ENCODE results near the gene RNGTT. TPM values are rescaled to one million over a fixed set of nuclear protein-coding genes. Genes with fewer than 3 reads are reported as not detected.

The RNGTT gene
- total RNA-seq, 3 donors from 2014 or later, result 8.4 to 11.6 (median 9.4) TPM

DNA sequence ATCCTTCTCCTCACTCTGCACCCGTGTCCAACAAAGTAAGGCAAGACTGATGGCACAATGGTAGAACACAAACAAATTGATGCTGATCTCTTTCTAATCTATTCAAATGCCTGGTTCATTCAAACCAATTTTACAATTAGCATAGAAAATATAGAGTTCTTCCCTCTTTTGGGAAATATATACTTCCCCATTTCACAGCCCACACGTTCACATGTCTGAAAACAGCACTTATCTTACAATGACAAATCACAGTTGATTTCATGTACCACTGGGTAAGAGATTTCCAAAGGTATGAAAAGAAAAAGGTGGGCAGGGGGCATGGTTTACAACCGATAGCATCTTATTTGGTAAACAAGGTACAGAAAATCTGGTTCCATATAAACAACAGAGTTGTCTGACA, 137.6 kb downstream of the RNGTT start:
- TF ChIP-seq, protein P1, sequence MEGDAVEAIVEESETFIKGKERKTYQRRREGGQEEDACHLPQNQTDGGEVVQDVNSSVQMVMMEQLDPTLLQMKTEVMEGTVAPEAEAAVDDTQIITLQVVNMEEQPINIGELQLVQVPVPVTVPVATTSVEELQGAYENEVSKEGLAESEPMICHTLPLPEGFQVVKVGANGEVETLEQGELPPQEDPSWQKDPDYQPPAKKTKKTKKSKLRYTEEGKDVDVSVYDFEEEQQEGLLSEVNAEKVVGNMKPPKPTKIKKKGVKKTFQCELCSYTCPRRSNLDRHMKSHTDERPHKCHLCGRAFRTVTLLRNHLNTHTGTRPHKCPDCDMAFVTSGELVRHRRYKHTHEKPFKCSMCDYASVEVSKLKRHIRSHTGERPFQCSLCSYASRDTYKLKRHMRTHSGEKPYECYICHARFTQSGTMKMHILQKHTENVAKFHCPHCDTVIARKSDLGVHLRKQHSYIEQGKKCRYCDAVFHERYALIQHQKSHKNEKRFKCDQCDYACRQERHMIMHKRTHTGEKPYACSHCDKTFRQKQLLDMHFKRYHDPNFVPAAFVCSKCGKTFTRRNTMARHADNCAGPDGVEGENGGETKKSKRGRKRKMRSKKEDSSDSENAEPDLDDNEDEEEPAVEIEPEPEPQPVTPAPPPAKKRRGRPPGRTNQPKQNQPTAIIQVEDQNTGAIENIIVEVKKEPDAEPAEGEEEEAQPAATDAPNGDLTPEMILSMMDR (IDR thresholded peaks at IDR 0.05), result no peak
- intact Hi-C loops (cut with DNase I, micrococcal nuclease), result no loop called here
- Histone ChIP-seq H3K36me3 (ENCODE audit: low read depth) (no peaks in the 10 kb centered on the region), H3K9me3 (no peaks in the 10 kb centered on the region), H3K4me3 (no peak overlapping the region), H3K4me1 (ENCODE audit: low read depth) (no peaks in the 10 kb centered on the region)
- no peak for ATAC-seq
- DNase-seq, result no peak

DNA sequence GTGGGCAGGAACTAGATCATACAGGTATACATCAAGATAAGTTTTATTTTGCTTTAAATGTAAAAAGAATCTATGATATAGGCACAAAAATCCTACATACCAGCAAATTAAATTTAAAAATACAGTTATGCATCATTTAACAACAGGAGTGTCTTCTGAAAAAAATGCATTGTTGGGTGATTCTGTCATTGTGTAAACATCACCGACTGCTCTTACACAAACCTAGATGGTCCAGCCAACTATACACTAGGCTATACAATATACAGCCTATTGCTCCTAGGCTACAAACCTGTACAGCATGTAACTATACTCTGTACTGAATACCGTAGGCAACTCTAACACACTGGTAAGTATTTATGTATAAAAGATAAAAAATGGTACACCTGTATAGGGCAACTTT, 139.4 kb downstream of the RNGTT start:
- DNase-seq (no peak), ATAC-seq (peak; percentile 36)
- H3K9me3 ChIP-seq, result no peaks in the 10 kb centered on the region
- no peaks in the 10 kb centered on the region for H3K36me3 ChIP-seq (ENCODE audit: low read depth)
- TF ChIP-seq, protein P1 (IDR thresholded peaks at IDR 0.05), result no peak
- H3K4me3 ChIP-seq, result no peak overlapping the region
- H3K4me1 ChIP-seq (ENCODE audit: low read depth), result no peaks in the 10 kb centered on the region
- intact Hi-C loops (cut with DNase I, micrococcal nuclease), result no loop called here

DNA sequence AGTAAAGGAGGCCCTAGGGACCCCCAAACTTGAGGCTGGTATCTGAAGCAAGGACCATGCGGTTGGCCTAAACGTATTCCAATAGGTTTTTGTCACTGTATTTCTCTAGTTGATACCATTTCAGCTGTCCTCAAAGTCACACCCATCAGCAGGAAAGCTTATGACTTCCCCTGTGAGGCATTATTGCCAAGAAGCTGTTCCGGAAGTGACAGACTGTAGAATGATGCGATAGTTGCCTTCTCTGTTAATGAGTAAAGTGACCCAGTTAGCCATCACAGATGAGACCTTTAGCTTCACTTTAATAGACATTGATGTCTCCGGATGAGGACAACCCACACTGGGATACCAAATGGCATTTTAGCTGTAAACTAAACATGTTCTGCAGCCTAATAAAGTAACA, 147.9 kb downstream of the RNGTT start:
- ATAC-seq (peak; percentile 41), DNase-seq (no peak)

DNA sequence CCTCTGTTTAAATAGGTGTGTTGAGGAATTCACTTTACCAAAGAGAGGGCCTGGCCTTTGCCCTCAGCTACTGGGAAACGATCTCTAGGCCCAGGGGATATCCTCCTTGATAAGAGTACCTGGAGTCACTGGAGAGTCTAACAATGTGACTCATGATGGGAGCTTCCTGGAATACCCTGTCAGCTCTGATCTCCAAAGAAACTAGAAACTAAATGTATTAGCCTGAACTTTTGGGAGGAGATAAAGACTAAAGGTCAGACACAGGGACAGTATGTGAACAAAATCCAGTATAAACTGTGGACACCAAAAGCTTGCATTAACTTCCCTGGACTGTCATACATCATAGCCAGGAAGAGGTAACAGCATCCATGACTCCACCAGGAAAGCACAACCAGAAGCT, 148.5 kb downstream of the RNGTT start:
- Histone ChIP-seq H3K4me1 (ENCODE audit: low read depth) (no peaks in the 10 kb centered on the region), H3K9me3 (no peaks in the 10 kb centered on the region), H3K4me3 (no peak overlapping the region), H3K36me3 (ENCODE audit: low read depth) (no peaks in the 10 kb centered on the region)
- ATAC-seq (peak; percentile 73), DNase-seq (no peak)
- intact Hi-C loops (cut with DNase I, micrococcal nuclease), result no loop called here
- TF ChIP-seq, protein P1 (IDR thresholded peaks at IDR 0.05), result no peak

More for the DNA sequence above, 147.9 kb downstream of the RNGTT start:
- intact Hi-C loops (cut with DNase I, micrococcal nuclease), result no loop called here
- Histone ChIP-seq H3K4me3 (no peak overlapping the region), H3K9me3 (no peaks in the 10 kb centered on the region), H3K36me3 (ENCODE audit: low read depth) (no peaks in the 10 kb centered on the region), H3K4me1 (ENCODE audit: low read depth) (no peaks in the 10 kb centered on the region)
- TF ChIP-seq, protein P1 (IDR thresholded peaks at IDR 0.05), result no peak

DNA sequence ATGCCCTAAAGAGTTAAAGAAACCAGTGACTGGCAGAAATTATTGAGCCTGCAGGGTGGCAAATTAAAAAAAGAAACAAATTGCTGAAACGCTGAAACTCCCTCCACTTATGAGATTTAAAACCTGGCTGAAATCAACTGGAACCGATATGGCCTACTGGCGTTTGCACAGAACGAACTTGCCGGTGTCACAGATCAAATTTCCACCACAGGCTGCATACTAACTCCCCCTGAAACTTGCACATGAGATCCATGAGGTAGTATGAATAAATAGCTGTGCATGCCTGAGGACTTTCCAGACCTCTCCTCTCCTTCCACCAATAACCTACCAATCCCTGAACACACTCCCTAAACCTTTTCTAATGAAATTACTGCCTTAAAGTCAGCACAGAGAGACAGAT, 150.4 kb downstream of the RNGTT start:
- no peaks in the 10 kb centered on the region for H3K4me1 ChIP-seq (ENCODE audit: low read depth)
- TF ChIP-seq, protein P1 (IDR thresholded peaks at IDR 0.05), result no peak
- intact Hi-C loops (cut with DNase I, micrococcal nuclease), result no loop called here
- ATAC-seq (no peak), DNase-seq (no peak)
- no peak overlapping the region for H3K4me3 ChIP-seq
- H3K9me3 ChIP-seq, result no peaks in the 10 kb centered on the region
- no peaks in the 10 kb centered on the region for H3K36me3 ChIP-seq (ENCODE audit: low read depth)

DNA sequence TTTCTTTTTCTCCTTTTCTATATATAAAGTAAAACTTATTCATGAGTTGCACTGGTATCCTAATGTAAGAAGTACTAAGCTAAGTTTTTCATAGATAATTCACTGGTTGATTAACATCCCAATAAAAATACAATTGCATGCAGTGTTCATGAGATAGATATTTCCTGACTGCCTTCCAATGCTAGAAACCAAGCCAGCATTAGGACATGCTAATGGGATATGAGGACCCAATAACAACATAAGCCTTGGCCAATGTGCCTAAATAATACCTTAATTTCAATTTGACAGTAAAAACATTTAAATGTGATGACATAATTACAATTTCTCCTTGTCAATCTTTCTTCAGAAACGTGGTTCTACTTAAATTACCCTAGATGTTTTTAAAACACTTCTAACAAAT, 152.7 kb downstream of the RNGTT start:
- TF ChIP-seq, protein P1 (IDR thresholded peaks at IDR 0.05), result no peak
- Histone ChIP-seq H3K4me3 (no peak overlapping the region), H3K4me1 (ENCODE audit: low read depth) (no peaks in the 10 kb centered on the region), H3K9me3 (peaks cover 12% of the 10 kb centered on the region), H3K36me3 (ENCODE audit: low read depth) (no peaks in the 10 kb centered on the region)
- ATAC-seq (no peak), DNase-seq (no peak)
- intact Hi-C loops (cut with DNase I, micrococcal nuclease), result no loop called here
